Hippocampal formation (tissue), 2 donors: Measurements from ENCODE around the gene SLC16A4.

Source experiments
- DNase-seq, 2 donors: peaks; one replicate each; lab custom pipeline; 2025; lab: John Stamatoyannopoulos, UW

The SLC16A4 gene

DNA sequence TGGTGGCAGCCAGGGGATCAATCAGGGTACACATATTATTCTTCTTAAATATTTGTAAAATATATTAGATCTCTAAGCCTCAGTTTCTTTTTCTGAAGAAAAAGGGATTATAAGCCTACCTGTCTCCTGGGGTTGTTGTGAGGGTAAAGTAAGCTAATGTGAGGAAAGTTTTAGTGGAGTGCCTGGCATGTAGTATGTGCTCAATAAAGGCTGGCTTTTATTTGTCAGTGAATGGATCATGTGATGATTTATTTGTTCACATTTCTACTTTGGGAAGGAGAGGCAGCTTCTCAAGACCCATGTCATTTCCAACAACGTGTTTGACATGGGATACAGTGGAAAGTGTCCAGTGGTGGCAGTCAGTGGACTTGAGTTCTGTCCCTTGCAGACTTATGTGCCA lies 64.0 kb downstream of the SLC16A4 start:
- DNase-seq: no peak

DNA sequence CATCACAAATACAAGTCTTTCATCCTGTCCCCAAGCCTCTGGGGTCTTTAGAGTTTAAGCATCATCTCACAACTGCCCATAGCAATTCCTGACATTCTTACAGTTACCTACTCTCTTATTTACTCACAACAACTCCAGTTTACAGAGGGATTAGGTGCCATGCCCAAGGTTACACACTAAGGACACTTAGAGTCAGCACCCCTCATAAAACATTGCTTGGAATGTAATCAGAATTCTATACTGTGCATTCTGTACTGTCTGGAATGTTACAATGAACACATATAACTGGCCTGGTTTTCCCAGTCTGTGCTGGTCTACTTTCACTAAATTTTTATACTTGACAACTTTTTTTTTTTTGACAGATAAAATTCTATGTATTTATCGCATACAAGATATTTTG lies 66.2 kb downstream of the SLC16A4 start:
- DNase-seq: no peak

DNA sequence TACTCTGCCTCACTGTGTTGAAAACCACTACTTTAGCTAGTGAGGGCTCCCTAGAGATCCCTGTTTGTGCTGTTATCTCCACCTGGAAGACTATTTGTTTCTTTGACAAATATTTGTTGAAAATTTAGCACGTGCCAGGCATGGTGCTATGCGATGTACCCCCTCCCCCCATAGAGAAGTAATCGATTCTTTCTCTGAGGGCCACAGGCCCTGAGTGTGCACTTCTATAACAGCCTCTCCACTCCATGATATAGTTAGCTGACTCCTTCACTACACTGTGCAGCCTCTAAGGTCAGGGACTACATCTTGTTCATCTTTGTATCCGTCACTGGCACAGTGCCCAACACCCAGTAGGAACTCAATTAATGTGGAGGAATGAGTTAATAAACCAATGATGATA lies 69.0 kb downstream of the SLC16A4 start:
- DNase-seq: no peak

DNA sequence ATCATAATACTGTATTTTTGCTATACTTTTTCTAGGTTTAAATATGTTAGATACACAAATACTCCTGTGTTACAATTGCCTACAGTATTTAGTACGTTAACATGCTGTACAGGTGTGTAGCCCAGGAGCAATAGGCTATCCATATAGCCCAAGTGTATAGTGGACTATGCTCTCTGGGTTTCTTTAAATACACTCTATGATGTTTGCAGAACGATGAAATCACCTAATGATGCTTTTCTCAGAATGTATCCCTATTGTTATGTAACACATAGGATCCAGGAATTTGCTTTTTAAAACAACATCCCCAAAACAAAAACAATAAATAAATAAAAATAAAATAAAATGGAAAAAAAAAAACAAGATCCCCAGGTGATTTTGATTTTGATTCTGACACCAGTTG lies 69.8 kb downstream of the SLC16A4 start:
- no peak for DNase-seq

DNA sequence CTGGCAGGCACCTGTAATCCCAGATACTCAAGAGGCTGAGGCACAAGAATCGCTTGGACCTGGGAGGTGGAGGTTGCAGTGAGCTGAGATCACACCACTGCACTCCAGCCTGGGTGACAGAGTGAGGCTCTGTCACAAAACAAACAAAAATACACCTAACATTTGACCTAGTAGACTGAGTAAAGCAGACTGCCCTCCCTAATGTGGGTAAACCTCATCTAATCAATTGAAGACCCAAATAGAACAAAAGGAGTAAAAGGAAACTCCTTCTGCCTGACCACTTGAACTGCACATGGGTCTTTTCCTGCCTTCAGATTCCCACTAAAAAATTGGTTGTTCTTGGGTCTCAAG lies 70.7 kb downstream of the SLC16A4 start:
- DNase-seq: no peak

DNA sequence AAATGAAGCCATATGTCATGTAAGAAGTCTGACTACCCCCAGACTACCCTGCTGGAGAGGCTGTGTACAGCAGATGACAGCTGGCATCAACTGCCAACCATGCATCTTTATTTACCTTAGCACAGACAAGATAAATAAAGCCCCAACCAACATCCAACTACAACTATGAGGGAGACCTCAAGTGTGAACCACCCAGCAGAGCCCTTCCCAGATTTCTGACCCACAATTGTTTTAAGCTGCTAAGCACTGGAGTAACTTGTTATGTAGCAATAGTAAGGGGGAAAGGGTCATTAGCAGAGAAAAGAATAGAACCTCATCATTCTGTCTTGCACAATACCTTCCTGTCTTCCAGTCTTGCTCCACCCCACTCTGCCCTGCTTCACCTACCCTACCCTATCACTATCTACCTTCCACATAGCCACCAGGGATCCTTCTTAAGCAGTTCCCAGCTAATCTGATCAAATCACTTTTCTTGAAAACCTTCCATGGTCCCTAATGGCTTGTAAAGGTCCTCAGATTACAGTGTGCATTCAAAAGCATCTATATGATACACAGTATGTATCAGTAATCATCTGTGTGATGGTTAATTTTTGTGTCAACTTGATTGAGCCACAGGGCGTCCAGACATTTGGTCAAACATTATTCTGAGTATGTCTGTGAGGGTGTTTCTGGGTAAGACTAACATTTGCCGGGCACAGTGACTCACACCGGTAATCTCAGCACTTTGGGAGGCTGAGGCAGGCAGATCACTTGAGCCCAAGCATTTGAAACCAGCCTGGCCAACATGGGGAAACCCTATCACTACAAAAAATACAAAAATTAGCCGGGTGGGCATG lies 71.3 kb downstream of the SLC16A4 start:
- DNase-seq: no peak

DNA sequence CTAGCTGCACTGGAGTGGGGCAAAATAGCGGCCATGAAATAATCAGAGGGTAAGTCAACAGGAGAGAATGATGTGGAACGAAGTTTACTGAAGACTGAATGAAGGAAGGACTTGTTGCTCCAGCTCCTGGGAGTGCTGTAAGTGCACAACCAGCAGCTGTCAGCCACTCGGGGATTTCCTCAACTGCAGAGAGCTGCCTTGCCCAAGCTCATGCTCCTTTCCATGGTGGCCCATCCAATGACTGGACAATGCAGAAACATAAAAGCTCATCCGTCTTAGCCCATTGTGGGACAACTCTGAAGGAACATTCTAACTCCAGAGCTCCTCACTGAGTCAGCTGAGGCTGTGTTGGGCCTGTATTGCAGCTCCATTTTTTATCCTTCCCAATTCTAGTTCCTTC lies 72.8 kb downstream of the SLC16A4 start:
- DNase-seq: no peak

DNA sequence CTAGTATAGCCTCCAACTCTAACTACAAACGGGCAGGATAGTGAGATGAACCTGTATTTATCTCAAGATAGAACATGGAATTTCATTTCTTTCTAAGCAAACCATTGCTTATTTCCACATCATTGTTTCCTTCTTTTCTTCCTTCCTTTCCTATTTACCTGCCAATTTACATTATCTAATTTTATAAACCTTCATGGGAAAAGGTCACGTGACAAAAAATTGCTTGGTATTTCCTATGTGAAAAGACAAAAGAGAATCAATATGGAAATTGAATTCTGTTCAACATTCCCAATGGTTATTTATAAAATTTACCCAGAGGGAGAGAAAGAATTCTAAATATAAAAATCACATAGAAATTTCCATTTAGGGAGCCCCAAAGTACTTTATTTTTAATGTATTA lies 74.1 kb downstream of the SLC16A4 start:
- no peak for DNase-seq
